ENCODE measurements around the gene FGF8. TPM values are rescaled to one million over a fixed set of nuclear protein-coding genes. Genes with fewer than 3 reads are reported as not detected.

Gene FGF8
- total RNA-seq, 1 experiment from 2014 or later, result not detected

Other genes starting within 250 kb of the FGF8 start
- gene POLL, start 187.9 kb downstream of the FGF8 start, total RNA-seq (2014; rRNA removed; shearing (Covaris generic); ENCODE audit: low replicate concordance), result 8.5 and 18.8 TPM in 2 replicates
- gene DPCD, start 187.8 kb downstream of the FGF8 start, total RNA-seq (2014; rRNA removed; shearing (Covaris generic); ENCODE audit: low replicate concordance), result 12.8 and 15.7 TPM in 2 replicates
- gene FBXW4, start 80.9 kb downstream of the FGF8 start, total RNA-seq (2014; rRNA removed; shearing (Covaris generic); ENCODE audit: low replicate concordance), result 31.0 and 42.9 TPM in 2 replicates
- gene NPM3, start 7.3 kb upstream of the FGF8 start, total RNA-seq (2014; rRNA removed; shearing (Covaris generic); ENCODE audit: low replicate concordance), result 46.1 and 113 TPM in 2 replicates
- gene OGA, start 42.3 kb upstream of the FGF8 start, total RNA-seq (2014; rRNA removed; shearing (Covaris generic); ENCODE audit: low replicate concordance), result 43.5 and 65.0 TPM in 2 replicates
- 0.61 and 2.4 TPM in 2 replicates for gene KCNIP2, start 67.7 kb upstream of the FGF8 start, total RNA-seq (2014; rRNA removed; shearing (Covaris generic); ENCODE audit: low replicate concordance)

All from Karpas-422 (cell line).